Left ventricle myocardium superior (tissue), 1 donor: ENCODE results near the gene OCEL1. TPM values are rescaled to one million over a fixed set of nuclear protein-coding genes. Genes with fewer than 3 reads are reported as not detected.
"Not testable (repeated sequence)": the region's sequence is repeated elsewhere in the genome, so short reads cannot be mapped to it uniquely, and the experiment has no call there.

ENCODE experiments used
- ATAC-seq: fragments of 200-7000 bp; cut with Tn5 transposase; one replicate; pipeline ENCODE4 v1.9.1; 2020; ENCODE audit warnings: mild to moderate bottlenecking, moderate library complexity
- DNase-seq: peaks from one replicate; pipeline ENCODE4 v3.0.0-alpha.2; 2020
- intact Hi-C: fragments of 100-400 bp; cut with micrococcal nuclease; formaldehyde crosslinking; loops from one replicate; pipeline ENCODE4 v1.11.0; 2022
- total RNA-seq: library from RNA; stranded (reverse); fragmentation: NEBNext Ultra II Directional; extraction: Animal tissue kit (Norgen Biotek cat#: 25700); gene quantifications from one replicate; pipeline ENCODE4 v1.2.1, GENCODE V29; 2021
- donor health status: DM: no; HTN: yes; CAD: no; lungs with severe emphysema.

The OCEL1 gene
- total RNA-seq, 1 donor from 2014 or later = 28.0 TPM

GRCh38 chr19:17254636-17255035 lies 28.6 kb downstream of the OCEL1 start:
- intact Hi-C loops = no loop called here
- no peak for DNase-seq
- ATAC-seq = no peak

- DNase-seq = no peak
- intact Hi-C loops = no loop called here
- ATAC-seq = no peak
These were observed 29.2 kb downstream of the OCEL1 start for GRCh38 chr19:17255150-17255621.

- intact Hi-C loops = no loop called here
- no peak for DNase-seq
- ATAC-seq = no peak
These were observed 30.1 kb downstream of the OCEL1 start for GRCh38 chr19:17256130-17256529.

DNA sequence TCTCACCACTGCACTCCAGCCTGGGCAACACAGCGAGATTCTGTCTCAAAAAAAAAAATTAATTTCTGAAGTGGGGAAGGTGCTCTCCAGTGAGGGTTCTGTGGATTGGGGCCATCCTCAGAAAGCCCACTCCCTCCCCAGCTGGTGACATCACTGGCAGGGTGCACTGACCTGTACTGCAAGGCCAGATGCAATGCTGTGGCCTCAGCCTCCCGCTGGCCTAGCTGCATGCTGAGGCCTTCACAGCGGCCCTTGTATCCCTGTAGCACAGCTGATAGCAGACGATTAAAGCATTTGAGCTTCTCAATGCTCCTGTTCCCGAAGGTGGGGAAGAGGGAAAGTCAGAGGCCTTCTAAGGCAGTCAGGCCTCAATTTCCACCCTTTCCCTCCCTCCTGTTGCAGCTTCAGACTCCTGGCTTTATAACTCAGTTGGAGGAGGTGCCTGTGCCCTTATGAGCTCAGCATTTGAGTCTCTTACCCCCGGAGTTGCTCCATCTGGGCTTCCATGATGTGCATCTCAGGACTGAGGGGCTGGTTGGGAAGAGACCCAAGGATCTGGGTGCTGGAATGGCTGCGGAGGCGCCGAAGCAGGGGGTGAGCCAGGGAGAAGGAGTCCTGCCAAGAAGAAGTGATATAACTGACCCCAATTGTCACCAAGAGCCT lies 33.2 kb downstream of the OCEL1 start:
- intact Hi-C loops = no loop called here
- no peak for ATAC-seq
- DNase-seq = no peak

GRCh38 chr19:17259934-17260333 lies 33.9 kb downstream of the OCEL1 start:
- no peak for ATAC-seq
- DNase-seq = no peak
- intact Hi-C loops = no loop called here

- intact Hi-C loops = no loop called here
- ATAC-seq = peak; percentile 88
These were observed 34.9 kb downstream of the OCEL1 start for GRCh38 chr19:17260842-17261325.

GRCh38 chr19:17262557-17262956 lies 36.5 kb downstream of the OCEL1 start:
- DNase-seq (no peak), ATAC-seq (no peak)
- intact Hi-C loops = no loop called here

More at GRCh38 chr19:17260842-17261325, 34.9 kb downstream of the OCEL1 start:
- DNase-seq = peak; percentile 90

DNA sequence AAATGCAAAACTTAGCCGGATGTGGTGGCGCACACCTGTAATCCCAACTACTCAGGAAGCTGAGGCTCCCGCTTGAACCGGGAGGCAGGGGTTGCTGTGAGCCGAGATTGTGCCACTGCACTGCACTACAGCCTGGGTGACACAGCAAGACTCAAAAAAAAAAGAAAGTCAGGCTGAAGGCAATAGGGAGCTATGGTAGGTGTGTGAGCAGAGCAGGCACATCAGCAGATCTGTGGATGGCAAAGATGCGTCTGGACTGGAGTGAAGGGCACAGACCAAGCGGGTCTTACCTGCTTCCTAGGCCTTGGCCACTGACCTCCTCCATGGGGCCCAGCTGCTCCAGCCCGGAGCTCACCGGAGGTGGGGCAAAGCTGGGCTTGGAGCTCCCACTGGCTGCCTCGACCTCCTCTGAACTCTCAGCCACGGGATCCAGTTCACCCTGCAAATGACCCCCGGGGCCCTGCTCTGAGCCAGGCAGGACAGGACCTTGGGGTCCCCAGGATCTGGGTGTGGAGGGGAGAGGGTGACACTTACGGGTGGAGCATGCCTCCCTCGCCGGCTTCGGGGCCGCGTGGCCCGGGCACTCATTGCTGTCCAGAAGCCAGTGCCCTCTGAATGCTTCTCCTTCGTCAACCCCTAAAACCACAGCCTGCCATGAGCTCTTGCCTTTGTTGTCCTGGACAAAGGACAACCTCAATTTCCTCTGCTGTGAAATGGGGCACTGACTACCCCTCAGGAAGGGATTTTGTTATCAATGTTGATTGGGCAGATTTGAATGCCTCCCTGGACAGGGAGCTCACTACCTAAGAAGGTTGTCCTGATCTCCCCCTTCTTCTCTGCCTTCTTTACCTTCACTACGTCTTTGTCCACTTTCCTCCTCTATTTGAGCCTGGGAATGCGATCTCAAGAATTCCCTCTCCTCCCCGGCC lies 38.0 kb downstream of the OCEL1 start:
- no peak for ATAC-seq
- intact Hi-C loops = no loop called here
- no peak for DNase-seq

GRCh38 chr19:17264641-17264979 lies 38.6 kb downstream of the OCEL1 start, which contains the start of gene USHBP1:
TSS of gene USHBP1 (minus strand) at chr19:17264745. CDS start at chr19:17264299, 446 bp downstream.
- peak; percentile 53 for DNase-seq
- ATAC-seq = peak; percentile 3
- intact Hi-C loops = no loop called here

DNA sequence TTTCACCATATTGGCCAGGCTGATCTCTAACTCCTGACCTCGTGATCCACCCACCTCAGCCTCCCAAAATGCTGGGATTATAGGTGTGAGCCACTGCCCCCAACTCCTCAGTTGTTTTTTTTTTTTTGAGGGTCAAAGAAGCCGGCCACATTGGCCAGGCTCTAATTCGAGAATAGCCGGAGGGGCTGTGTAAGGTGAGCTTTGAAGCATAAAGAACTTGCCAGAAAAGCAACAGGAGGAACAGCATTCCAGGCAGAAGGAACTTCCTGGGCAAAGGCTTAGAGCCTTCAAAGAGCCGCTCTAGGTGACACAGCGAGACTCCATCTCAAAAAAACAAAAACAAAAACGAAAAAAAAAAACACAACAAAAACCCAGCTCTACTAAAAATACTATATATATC lies 40.0 kb downstream of the OCEL1 start:
- ATAC-seq (no peak), DNase-seq (no peak)
- intact Hi-C loops = no loop called here

GRCh38 chr19:17266589-17266974 lies 40.6 kb downstream of the OCEL1 start:
- ATAC-seq (no peak), DNase-seq (no peak)
- intact Hi-C loops = no loop called here

DNA sequence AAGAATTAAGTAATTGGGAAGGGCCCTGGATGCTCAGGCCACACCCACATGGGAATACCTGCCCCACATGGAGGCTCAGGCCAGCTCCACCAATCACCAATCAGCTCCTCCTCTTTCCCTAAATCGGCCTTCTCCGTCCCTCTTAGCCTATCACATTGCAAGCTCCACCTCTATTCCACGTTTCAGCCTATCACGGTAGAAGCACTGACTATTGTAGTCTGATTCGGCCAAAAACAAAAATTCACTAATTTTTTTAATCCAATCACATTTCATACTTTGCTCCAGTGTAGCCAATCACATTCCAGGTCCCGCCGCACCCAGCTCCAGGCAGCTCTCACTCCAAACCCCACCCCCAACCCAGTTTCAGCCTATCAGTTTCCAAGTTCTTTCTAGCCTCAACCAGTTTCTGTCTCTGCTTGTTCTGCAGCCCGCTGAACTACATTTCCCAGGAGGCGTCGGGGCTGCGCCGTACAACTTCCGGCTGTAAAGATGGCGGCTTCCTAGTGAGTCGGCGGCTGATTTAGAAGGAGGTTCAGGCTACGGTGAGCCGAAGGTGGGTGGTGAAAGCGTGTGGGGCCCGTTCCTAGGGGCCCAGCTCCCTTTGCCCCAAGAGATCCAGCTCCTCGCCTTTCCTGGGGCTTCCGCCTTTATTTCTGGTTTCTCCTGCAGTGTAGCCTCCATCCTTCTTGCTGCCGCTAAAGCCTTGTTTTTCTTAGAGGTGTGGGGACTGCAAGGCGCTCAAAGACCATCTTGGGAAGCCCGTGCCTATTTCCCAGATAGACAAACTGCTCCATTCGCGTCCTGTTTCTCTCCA lies 41.2 kb downstream of the OCEL1 start, which contains the start of gene BABAM1:
Gene BABAM1, plus strand, starts transcription at position 469 of the 814 bp plus-strand sequence. CDS start 1,364 bp downstream, outside the sequence.
- ATAC-seq = peak; percentile 97
- DNase-seq = peak; percentile 91
- intact Hi-C loops = no loop called here

- intact Hi-C loops = no loop called here
- ATAC-seq (no peak), DNase-seq (no peak)
These were observed 42.7 kb downstream of the OCEL1 start for GRCh38 chr19:17268754-17269153.

GRCh38 chr19:17274892-17275291 lies 48.9 kb downstream of the OCEL1 start:
- DNase-seq, ATAC-seq, intact Hi-C loops: not testable (repeated sequence)

DNA sequence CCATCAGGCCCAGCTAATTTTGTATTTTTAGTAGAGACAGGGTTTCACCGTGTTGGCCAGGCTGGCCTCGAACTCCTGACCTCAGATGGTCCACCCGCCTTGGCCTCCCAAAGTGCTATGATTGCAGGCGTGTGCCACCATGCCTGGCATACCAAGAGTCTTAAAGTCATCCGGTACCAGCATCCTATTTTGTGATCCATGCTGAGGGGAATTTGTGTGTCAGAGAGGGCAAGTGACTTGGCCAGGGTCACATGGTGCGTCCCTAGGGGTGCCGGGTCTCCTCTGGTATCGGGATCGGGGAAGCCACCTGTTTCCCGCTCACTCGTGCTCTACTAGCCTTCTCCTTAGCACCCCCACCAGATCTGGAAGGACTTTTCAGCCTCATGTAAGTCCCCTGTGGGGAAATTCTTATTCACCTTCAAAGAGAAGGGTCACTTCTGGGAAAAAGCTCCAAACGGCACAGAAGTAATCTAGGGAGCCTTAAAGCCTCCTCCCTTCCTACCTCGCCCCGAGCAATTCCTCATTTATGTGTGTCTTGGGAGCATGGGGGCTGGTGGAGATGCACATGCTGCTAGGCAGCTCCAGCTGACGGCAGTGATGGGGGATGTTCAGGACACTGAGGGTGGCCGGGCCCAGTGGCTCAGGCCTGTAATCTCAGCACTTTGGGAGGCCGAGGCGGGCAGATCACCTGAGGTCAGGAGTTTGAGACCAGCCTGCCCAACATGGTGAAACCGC lies 49.6 kb downstream of the OCEL1 start:
- no peak for ATAC-seq
- intact Hi-C loops = no loop called here
- DNase-seq = no peak
